HG02678 (cell line): ENCODE measurements around the gene KIF12.
"Not testable (repeated sequence)": the region's sequence is repeated elsewhere in the genome, so short reads cannot be mapped to it uniquely, and the experiment has no call there.

Experiments
- ATAC-seq: cut with Tn5 transposase; IDR thresholded peaks from one replicate; pipeline ENCODE4 v1.9.1; 2021; ENCODE audit warnings: mild to moderate bottlenecking, moderate library complexity; ENCODE audit not compliant: unreplicated experiment

The KIF12 gene

DNA sequence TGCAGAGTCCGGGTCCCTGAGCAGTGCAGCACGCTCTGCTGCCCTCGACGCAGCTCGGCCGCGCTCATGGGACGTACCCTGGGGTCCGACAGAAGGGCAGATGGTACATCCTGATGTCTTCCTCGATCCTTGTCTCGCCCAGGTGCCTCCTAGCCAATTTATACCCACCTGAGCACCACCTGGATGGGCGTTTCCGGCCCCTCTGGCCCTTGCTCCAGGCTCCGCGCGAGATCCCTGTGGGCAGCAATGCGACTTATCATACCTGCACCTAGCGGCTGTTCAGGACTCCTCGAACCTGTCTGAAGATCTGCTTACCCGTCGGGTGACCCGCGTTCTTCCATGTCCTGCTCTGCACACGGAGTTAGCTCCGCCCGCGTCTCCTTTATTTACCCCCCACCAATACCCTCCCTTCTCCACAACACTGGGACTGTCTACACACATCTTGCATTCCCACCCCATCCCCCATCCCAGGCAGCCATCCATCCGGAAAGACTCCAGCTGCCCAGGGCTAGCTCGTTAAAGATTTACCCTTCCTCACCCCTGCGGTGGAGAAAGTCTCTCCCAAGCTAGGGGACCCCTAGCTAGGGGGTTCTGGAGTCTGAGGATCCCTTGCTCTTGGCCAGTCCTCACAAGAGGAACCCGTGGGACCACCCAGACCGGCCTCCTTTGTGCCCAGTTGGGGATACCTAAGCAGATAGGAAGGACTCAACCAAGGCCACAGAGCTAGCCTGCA, at the start of gene KIF12:
KIF12 (minus strand) TSS at position 357 of the 733 bp plus-strand sequence; CDS start at position 341, 16 bp downstream.
- no peak for ATAC-seq

DNA sequence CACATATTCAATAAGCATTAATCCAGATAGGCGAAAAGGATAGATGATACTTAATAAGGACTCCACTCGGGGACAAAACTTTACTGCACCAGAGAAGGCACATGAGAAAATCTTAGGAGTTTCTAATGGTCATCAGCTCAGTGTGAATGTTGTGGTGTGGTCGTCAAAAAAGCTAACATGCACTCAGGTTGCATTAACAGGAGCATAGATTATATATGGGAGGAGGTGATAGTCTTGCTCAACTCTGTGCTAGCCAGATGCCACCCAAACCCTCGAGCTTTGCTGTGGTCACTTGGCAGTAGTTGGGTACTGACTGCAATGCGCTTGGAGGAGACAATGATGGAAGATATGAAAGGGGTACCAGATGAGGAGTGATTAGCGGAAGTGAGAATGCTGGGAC, 47.6 kb upstream of the KIF12 start:
- no peak for ATAC-seq

DNA sequence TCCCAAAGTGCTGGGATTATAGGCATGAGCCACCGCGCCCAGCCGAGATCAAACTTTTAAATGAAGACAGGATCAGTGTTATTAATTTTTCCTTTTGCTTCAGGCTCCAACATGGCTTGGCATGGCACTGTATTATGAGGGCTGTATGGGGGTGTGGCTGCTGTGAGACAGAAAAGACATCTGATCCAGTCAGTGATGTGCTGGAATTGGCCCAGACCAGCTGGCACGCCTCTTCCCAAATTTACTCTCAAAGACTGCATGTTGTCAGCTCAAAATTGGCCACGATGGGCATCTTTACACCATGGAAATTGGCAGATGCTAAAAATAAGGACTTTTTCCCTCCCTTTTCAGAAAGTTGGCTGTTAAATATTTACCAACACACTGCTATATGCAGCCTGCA, 44.1 kb upstream of the KIF12 start:
- ATAC-seq, result no peak

DNA sequence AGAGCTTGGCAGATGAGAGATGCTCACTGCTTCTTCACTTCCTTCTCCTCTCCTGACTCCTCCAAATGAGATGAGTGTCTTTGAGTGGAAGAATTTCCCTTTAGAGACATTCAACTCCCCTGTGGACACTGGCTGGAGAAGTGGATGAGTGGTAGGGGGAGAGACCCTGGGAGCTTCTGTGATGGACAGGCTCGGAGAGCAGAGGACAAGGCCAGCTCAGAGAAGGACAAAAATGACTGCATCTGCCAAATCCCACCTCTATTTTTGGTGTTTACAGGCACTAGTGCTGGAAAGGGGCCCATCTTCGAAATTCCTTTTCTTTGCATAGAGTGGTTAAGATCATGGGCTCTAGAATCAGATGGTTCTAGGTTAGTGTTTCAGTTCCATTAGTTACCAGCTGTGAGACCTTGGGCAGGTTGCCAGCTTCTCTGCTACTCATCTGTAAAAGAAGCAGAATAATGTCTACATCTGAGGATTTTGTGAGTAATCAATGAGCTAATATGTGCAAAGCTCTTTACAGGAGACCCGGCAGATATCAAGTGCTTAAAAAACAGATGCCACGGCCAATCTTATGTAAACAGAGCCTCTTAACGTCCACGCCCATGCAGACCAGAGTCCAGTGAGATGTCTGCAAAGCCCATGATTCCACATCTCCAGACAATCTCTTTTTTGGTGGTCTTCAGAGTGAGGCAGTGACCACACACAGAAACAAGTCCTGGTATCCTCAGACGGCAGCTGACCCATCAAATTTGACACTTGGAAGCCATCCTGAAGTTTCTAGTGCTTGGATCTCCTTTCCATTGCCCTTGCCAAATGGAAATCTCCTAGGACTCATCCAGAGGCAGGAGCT, 42.7 kb upstream of the KIF12 start:
- ATAC-seq, result no peak

DNA sequence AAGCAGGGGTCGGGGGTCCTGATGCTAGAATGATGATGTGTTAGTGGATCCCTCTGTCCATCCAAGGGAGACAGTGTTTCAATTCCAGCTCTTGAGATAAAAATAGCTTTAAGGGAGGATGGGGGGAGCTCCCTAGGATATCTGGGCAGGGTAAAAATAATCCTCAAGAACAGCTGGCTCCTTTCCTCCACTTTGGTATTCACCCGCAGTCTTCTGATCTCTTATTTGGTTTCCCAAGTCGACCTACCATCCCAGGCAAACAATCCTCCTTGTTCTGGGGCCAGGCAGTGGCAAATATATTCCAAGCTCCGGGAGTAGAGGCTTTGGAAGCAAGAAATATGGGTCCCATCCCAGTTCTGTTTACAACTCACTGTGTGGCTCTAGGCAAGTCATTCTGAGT, 41.8 kb upstream of the KIF12 start:
- no peak for ATAC-seq

DNA sequence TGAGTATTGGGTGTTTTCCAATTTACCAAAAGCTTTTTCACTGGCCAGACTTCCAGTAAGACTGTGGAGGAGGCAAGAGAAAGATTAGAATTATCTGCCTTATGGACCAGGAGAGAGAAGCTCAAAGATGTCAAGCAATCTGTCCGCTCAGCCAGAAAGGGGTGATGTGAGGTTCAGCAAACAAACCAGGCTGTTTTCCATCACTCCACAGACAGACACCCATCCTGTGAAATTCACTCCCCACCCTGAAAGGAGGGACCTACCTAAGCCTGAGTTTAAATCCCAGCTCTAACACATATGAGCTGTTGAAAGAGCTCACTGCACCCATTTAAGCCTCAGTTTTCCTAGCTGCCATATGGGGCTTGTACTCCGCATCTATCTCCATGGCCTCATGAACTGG, 41.3 kb upstream of the KIF12 start:
- ATAC-seq, result no peak

DNA sequence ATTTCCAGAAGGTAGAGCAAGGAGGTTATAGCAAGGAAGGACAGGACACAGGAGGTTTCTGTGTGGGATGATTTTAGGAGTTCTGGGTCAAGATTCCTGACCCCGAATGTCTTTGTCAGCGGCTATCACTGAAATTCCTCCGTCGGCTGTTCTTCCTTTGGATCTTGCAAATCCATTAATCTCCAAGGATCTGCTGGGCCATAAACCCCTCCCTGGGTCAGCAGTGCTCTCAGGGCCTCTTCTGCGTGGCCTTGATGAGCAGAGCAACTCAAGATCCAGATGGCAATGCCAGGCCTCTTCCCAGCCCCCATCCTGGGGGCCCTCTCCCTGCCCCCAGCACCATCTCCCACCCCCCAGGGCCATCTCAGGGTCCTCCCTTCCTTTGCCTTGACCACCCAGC, 40.0 kb upstream of the KIF12 start:
- no peak for ATAC-seq

DNA sequence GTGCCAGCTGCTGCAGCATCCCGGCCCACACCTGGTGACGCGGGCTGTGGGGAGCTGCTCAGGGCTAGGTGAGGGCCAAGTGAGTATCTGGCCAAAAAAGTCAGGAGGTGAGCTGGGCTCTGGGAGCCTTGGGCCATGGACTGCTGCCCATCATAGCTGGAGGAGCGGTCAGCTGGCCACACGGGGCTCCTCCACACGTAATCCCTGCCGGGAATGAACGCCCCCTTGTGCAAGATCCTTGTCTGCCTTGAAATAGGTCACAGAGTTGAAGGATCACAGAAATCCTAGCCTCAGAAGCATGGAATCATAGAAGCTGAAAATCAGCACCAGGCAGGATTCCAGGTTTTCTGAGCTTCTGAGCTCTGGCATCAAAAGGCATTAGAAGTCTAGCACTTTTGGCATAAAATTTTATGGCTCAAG, 39.5 kb upstream of the KIF12 start:
- ATAC-seq, result no peak

DNA sequence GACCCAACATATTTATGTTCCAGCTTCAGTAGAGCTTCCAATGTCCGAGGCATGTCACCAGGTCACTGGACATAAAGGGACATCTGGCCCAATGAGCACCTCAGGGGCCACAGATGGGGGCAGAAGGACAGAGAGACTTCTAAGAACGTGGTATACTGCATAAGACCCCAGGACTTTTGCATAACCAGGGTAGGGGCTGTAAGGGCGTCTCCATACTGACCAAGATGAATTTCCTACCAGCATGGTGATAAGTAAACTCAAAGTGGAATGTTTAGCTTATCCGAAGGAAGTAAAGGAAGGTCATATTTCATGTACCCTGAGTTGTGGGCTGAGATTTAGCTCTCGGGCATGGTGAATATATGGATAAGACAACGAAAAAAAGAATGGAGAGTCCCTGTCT, 38.7 kb upstream of the KIF12 start:
- ATAC-seq, result no peak

DNA sequence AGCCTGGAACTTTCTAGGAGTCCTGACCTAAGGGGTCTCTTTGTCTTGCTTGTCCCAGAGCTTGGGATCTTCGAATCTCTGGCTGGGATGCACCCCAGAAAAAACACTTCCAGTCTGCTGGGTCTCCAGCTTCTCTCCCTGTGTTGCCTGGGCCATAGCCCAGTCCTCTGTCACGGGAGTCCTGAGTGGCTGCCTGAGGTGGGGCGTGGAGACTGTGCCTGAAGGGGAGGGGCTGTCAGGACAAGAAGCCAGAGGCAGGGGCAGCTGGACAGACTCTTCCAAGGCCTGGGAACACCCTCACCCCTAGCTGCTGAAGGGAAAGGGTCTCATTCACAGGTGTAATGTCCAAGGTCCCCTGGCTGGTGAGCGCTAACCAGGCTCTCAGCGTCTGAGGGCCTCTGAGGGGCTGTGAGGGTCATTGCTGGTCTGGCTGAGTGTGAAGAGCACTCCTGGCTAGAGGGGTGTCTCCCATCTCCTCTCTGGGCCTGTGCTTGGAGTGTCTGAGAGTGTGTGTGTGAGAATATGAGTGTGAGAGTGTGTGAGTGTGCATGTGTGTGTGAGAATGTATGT, 35.8 kb upstream of the KIF12 start:
- ATAC-seq, result no peak

DNA sequence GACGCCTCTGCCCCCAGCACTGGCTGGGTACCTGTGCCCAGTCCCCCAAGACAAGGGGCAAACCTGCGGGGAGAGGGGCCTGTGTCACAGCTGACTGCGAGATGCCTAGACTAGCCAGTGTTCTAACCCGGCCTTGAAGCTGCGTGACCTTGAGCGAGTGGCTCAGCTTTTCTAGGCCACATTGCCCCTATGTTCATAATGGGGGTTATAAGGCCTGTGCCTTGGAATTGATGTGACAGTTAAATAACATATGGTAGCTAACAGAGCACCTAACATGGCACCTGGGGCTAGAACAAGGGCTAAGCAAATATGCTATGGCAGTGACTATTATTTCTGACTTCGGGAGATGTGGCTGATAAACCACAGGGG, 33.4 kb upstream of the KIF12 start:
- ATAC-seq, result no peak

DNA sequence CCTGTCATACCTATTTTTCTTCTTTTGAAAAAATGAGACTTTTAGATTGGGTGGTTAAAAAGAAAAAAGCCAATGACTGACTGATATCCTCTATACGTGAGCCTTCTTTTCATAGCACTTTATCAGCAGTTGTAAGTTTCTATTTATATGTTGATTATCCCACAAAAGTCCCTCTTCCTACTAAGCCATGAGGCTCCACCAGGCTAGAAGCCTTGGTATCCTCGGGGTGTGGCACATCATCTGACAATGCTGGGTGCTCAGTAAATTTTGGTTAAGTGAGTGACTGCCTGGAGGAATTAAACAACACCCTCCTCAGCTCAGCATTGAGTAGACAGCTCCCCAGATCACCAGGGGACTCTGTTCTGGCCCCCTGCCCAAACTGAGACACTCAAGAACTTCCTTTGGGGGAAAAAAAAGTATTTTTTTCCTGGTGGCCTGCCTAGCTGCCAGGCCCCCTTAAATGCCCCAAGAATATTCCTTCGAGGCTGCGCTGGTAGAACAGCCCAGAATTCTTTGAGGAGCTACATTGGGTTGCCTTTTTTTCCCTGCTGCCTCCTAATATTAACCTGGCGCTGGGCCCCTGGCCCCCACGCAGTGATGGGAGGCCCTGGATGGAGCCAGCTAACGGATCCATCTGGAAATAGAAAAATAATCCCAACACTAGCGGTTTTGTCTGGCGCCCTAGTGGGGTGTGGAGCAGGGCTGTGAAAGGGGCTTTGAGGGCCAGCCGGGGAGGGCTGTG, 32.9 kb upstream of the KIF12 start:
- ATAC-seq, result no peak

DNA sequence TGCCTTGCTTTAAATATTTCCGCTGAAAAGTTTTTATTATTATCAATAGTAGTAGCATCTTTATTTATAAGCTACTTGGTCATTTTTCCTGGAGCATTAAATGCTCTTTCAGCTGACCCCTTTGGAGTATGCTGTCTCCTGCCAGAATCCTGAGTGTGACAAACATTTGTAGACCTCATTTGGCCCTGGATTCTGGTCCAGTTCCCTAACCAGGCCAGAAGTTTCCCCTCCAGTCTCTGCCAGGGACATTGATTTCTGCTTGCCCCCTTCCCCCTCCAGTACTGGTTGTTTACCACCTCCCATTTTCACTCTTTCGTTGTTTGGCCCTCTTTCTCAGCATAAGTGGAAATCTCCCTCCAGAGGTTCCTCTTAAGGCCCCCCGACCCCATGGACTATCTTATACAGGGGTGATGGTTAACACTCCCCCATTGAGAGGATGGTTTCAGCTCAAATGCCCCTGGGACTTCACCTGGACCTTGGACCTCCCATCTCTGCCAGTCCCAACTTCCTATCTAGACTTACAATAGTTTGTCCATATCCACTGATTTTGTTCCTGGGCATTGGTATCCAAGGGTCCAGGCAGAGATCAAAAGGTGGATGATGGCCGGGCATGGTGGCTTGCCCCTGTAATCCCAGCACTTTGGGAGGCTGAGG, 31.7 kb upstream of the KIF12 start:
- ATAC-seq, result no peak

DNA sequence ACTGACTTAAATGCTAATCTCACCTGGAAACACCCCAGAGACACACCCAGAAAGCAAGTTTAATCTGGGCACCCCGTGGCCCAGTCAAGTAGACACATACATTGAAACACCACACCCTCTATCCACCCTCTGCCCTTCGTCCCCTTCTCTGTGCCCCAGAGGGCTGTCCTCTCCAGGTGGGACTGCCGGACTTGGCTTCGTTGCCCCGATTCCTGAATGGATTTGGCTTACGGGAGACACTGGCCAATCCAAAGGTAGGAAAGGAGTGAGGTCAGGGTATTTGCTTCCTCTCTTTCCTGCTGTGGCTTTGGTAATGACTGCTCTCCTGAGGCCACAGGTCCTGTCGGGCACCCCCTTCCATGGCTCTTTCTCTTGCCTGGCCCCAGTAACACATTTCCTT, 31.0 kb upstream of the KIF12 start:
- ATAC-seq, result no peak

DNA sequence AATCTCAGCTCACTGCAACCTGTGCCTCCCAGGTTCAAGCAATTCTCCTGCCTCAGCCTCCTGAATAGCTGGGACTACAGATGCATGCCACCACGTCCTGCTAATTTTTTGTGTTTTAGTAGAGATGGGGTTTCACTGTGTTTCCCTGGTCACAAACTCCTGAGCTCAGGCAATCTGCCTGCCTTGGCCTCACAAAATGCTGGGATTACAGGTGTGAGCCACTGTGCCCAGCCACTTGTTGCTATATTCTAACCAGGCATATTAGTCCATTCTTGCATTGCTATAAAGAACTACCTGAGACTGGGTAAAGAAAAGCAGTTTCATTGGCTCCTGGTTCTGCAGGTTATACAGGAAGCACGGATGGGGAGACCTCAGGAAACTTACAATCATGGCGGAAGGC, 29.7 kb upstream of the KIF12 start:
- ATAC-seq, result not testable (repeated sequence)

DNA sequence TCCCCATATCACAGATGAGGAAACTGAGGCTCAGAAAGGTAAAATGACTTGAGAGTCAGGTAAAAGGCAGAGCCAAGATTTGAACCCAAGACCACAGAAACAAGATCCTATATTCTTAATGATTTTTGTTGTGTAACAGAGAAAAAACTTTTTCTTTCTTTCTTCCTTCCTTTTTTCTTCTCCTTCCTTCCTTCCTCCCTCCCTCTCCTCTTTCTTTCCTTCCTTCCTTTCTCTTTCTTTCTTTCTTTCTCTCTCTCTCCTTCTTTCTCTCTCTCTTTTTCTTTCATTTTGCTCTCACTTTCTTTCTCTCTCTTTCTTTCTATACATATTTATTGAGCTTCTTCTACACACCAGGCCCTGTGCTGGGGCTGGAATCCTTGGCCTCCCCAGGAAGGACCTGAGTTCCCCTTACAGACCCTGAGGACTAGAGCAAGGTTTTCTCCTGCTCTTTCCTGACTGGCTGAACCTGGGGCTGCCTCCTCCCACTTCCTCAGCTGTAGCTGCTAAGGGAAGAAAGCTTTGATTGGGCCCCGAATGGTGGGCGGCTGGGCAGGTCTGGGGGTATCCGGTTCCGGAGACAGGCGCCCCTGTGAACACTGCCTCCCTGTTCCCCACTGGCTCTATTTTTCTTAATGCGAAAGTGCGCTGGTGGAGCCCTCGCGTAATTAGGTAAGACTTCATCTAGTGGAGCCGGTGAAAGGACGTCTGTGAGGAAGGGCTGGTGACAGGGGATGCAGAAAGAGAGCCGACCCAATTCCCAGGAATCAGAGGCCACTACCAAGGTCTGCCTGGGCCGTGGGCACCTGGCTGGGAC, 27.4 kb upstream of the KIF12 start:
- ATAC-seq, result no peak

DNA sequence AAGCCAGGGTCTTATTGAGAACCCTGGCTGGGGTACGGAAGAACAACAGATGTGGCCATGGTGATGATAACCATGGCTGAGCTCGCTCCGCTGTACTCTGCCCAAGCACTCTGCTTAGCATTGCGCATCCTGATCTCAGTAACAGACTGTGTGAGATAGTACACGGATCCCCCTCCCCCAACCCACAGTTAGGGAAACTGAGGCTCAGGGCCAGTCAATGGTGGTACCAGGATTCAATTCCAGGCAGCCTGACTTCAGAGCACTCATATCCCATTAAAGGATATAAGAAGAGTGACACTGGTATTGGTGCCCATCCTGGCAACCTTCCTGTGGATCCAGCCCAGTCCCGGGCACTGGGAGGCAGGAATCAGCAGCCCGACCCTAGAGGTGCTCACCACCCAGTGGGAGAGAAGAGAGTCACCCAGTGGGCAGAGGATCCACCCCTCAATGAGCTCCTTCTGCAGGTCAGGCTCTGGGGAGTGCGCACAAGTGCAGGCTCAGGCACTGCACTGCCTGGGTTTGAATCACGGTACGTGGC, 26.5 kb upstream of the KIF12 start:
- ATAC-seq, result no peak

DNA sequence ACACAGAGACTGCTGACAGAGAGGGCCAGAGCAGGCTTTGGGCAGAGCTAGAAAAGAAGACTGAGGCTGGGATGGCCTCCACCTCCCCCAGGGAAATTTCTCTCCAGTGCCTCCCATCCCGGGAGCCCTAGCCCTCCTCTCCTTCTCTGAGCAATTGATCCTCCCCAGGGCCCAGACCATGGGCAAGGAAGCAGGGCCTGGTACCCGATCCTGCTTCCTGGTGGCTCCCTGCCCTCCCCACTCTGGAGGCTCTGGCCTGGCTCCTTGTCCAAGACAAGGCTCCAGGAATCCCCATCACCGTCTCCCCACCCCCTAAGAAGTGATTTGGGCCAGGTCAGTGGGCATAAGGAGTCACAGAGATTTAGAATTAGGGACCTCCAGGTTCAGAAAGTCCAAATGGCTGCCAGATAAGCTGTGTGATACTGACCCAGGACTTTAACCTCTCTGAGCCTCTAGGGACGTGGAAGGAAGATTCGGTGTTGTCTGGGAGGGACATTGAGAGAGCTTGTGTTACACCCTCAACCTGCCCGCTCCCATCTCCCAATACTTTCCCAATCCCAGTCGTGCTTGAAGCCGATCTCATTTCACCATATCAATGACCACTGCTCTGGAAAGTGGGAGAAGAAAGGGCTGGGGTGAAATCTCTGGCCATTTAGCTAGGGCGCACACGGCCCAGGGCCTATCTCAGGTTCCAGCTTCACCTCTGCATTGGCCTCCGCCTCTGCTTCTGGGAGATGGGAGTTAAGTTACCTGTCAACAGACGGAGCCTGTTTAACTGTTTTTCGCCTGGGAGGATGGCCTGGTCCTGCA, 25.8 kb upstream of the KIF12 start:
- no peak for ATAC-seq

DNA sequence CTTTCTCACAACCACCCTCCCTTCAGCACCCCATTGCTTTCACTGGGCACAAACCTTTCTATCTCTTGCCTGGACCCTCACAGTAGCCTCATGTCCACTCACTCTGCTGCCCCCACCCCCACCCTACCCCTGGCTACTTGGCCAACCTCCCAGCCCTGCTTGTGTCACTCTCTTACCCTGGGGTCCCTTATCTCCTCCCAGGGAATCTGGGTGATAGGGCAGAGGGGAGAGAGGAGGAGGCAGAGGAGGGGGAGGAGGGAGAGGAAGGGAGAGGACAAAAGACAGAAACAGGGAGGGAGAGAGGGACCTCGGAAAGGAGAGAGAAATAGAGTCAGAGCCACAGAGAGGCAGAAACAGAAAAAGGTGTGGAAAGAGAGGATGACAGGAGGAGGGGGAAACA, 25.0 kb upstream of the KIF12 start:
- no peak for ATAC-seq
